Activated CD8-positive, alpha-beta memory T cell treated with anti-CD3 and anti-CD28 coated beads, Interleukin-2, amount 50 U/mL, for 24 hours (primary cell): ENCODE data around the gene CRIM1.

Experiments
- DNase-seq: peaks from one replicate; pipeline ENCODE4 v3.0.0-alpha.2; 2020; ENCODE audit errors: extremely low read depth

The CRIM1 gene

DNA sequence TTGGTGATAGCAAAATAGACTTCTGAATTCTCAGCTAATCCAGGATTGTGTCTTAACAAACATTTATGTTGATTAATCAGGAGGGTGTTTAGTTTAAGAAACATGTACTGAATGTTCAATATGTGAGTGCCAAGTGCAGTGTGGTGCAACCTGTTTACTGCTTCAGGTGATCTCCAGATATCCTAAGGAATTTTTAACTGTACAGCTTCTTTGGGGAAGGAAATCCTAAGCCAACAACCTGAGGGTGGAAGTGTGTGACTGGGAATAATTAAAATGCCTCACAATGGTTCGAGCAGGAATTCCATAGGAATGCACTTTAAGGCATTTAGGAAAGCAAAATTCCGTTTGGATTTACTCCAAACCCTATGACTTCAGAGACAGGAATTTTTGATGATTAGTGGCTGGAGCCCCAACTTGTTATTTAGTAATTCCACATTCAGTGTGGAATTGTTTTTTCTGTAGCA lies 16.4 kb downstream of the CRIM1 start:
- no peak for DNase-seq

- DNase-seq = no peak
These were observed 17.8 kb downstream of the CRIM1 start for GRCh38 chr2:36373149-36373926.

DNA sequence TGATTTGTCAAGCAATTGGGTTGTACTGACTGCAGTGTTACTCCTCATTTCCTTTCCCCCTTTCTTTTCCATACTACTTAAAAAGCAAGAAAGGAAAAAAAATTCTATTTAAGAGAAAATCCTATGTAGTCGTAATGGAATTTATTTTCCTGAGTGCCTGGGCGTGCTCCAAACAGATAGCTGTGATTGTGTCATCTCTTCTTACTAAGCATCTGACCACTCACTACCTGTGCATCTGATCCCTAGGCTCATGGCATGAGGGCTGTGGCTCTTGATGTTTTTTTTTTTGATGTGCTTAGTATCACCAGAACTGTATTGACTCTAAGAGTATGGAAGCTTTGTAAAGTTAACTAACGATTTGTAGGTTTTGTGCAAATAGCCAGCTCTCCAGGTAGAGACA lies 19.0 kb downstream of the CRIM1 start:
- DNase-seq = no peak

- no peak for DNase-seq
These were observed 20.8 kb downstream of the CRIM1 start for GRCh38 chr2:36376319-36376765.

GRCh38 chr2:36376992-36377738 lies 21.6 kb downstream of the CRIM1 start:
- DNase-seq = no peak

DNA sequence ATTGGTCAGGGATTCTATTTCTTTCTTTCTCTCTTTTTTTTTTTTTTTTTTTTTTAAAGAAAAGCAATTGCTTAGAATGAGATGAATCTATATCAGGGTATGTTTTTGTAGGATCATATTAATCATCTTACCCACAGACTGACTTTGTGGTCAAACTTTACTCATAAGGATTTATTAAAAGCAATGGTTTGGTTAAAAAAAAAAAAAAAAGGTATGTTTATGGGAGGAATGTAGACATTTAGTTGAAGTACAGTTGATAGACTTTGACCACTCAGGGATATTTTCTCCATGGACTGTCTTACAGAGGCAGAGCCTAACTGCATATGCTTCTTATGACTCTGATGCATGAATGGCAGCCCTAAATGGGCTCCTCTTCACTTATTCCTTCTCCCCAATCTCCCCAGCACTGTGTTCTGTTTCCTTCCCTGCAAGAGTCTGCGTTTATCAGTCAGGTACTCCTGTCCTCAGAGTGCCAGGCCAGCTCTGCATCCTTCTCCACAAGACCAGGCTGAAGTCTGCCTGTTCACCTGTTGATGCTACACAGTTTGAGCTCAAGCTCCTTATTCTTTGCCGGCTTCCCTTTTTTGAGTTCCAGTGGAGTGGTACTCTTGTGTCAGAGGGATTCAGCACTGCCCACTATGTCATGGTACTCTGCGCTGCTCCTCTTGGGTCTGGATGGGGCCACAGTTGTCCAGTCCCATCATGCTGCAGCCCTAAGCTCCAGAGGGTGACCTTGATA lies 24.3 kb downstream of the CRIM1 start:
- no peak for DNase-seq

DNA sequence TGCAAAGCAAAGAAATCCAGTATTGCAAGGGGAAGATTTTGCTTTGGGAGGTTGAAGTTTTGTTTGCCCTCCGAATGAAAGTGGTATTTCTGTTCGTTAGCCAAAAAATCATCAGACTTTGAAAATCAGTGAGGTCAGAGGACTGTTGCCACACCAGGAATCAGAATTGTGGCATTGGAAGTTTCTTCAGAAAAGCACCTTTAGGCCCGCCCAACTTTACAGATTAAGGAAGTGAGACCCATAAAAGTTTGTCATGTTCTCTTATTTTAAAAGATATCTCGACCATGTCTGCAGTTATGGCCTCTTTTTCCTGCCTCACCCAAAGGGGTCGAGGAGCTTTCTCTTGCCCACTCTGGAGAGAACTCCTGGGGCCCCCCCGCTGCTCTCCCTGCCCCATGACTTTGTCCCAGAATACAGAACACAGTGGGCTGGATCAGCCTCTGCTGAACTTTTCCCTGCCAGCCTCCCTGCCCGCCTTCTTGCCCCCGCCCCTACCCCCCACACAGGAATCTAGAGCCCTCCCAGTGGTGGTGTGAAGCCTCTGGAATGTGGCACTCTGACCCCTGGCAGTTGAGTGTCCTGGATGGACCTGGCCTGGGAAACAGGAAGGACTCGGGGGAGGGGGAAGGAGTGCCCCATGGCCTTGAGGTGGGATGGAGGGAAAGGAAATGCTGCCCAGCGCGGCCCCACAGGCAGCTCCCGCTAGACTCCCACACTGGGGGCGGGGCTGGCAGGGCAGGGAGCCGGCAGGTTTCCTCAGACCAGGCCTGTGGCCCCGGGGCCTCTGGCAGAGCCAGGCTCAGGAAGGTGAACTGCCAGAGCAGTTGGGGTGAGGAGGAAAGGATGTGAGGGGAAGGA lies 25.3 kb downstream of the CRIM1 start:
- no peak for DNase-seq

DNA sequence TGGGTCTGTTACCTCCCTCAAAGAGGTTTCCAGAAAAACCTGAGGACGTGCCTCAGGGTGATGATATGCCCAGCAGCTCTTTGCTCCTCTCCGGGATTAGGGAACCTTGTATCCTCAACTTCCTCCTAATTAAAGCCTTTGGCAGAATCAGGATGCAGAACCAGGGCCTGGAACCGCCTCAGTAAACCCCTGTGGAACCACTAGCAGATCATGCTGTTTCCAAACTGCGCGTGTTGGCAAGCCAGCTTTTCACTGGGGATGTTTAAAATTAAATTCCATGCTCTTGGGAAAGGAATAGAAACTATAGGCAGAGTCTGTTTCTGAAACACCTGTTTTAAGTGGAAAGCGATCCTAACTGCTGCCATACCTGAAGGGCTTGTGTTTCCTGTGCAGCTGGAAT lies 26.4 kb downstream of the CRIM1 start:
- no peak for DNase-seq

DNA sequence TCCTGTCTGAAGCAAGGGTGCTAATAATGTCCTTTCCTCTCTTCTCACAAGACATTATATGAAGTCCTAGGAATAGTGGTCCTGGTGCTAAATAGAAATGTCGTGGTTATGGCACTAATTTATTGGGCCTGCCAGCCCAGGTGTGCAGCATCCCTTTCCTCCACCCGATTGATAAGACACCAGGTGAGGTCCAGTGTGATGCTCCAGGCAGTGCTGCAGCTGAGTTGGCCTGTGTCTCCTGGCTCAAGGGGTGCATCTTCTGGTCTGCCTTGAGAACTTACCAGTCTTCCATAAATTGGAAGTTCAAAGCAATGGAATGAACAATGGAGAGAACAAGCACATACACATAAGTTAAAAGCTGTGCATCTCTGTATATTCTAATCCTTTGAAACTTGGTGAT lies 26.9 kb downstream of the CRIM1 start:
- no peak for DNase-seq

DNA sequence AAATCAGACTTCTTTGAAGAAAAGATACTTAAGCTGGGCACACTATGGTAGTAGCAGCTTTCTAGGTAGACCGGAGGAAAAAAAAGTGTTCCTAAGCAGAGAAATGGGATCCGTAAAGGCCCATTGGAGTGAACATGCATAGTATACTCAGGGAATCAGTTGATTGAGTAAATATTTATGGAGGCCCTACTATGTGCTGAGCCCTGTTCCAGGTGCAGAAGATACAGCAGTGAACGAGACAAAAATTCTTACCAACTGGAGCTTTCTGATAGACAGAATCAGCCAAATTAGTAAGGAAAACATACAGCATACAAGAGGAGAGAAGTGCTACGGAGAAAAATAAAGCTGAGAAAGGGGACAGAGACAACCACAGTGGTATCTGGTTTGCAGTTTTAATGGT lies 28.1 kb downstream of the CRIM1 start:
- no peak for DNase-seq

DNA sequence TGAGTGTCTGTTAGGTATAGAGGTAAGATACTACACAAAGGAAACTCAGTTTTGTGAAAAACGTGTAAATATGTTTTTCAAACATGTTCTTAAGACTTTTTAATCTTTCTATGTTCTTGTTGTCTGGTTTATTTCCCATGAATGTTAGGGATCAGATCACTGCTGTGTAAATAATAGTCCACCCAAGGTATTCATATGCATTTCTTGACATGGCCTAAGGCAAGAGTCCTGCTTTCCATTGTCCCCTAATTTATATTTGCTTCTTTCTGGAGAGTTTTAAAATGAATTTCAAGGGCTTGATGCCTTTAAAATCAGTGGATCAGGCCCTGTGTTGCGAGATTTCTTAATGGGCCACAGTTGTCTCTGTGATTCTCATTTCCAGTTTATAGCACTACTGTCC lies 28.9 kb downstream of the CRIM1 start:
- DNase-seq = no peak

DNA sequence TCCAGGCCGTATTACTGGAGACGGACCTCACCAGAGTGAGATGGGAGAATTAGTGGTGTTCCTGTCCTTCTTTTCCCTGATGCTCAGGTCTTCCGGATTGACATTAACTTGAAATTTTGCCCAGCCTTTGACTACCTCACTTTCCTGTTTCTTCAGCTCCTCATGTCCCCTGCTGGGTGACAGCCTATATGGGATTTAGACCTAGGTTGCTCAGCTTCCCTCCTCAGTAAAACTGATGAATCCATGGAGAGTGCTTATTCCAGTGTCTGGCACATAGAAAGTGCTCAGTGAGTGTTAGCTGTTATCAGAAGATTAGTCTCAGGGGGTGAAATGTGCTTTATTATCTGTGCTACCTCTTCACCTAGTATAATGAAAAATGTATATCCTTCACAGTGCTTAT lies 30.0 kb downstream of the CRIM1 start:
- no peak for DNase-seq

- no peak for DNase-seq
These were observed 31.8 kb downstream of the CRIM1 start for GRCh38 chr2:36387258-36387916.

GRCh38 chr2:36388472-36388871 lies 32.9 kb downstream of the CRIM1 start:
- no peak for DNase-seq

DNA sequence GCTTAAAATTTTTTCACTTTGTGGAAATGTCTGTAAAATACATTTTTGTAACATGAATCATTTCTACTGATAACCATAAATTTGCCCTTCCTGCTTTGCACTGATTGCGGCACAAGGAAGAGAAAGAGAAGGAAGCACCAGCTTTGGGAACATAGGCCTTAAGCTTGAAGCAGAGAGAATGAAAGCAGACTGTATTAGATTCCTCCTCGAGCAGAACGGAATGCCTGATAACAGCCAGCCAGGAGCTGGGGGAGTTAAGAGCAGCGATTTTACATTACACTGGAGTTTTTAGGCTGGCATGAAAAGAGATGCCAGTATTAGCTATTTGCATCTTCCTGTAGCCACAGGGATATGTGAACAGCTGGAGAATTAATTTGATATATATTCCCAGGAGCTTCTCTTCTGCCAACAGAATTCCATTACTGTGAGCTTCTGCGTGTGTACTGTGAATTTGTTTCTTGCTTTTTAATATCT lies 33.5 kb downstream of the CRIM1 start:
- DNase-seq = no peak

DNA sequence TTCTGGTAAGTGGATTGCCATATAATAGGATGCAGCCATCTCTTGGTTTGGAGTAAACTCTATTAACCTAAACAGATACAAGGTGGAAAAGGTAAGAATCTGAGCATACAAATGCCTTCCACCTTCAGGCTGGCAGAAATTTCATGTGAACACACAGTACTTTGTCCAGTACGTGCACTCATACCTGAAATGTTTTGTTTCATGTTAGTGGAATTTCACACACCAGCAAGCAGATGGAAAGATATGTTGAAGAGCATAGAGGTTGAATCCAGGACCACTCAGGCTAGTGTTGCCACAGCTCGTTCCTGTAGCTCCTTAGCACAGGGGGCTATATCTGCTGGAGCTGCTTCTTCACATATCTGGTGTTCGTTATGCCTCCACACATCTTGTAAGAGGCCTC lies 34.0 kb downstream of the CRIM1 start:
- DNase-seq = no peak

DNA sequence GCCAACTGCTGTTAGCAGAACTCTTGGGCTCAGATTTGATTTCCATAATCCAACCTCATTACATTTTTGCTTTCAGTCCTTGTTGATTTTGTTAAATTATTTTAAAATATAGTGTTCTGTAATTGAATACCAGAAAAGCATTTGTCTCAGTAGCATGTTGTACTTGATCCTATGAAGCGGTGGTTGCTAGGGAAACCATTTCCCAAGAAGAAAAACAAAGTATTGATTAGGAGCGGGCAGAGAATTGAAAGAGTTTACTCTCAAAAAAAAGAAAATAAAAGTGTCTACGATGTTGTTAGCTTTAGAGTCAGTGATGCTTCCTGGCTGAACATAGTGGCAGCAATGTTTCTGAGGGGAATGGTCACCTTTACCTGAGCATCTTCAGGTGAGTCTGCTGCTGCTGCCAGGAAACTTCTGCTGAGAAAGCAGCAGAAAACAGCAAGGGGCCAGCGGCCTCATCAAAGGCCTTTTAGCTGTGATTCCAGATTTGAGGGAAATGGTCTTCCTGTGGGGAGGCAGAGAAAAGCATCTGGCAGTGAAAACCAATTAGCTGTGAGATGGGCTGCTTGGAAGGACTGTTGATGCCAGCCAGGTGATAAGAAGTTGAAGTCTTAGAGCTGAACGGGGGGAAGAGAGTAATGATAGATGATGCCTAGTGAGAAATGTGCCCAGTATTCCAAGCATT lies 37.1 kb downstream of the CRIM1 start:
- no peak for DNase-seq

DNA sequence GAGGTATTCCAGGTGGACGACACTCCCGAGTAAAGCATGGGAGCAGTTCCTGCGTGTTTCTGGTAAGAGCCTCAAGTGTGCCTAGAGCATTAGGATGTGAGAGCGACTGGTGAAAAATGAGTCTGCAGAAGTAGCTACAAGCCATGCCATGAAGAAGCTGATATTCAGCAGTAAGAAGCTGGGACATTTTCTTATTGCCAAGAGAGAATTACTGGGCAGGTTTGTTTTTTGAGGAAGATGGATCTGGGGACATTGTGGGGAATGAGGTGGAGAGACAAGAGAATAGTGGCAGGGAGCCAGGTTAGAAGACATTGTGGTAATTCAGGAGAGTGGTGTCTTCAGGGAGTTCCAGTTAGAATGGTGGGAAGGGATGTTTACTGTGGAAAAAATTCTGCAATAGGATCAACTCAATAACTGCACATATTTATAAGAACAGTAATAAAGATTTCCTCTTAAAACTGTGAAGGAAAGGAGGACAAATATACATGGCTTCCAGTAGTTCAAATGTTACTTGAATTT lies 38.2 kb downstream of the CRIM1 start:
- no peak for DNase-seq

DNA sequence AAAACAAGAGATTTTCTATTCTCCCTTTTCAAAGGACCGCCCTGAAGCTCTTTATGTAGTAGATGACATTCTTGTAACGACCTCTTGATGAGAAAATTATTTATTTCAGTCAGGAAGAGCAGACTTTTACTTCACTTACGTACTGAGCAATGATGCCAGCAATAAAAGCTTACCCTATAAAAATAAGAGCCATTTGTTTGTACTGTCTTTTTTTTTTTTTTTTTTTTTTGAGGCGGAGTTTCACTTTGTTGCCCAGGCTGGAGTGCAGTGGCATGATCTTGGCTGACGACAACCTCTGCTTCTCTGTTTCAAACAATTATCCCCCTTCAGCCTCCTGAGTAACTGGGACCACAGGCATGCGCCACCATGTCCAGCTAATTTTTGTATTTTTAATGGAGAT lies 39.2 kb downstream of the CRIM1 start:
- no peak for DNase-seq

GRCh38 chr2:36395866-36396265 lies 40.3 kb downstream of the CRIM1 start:
- no peak for DNase-seq
